ENCODE results near the gene SRRM1. TPM values are rescaled to one million over a fixed set of nuclear protein-coding genes. Genes with fewer than 3 reads are reported as not detected.

SRRM1 gene
- total RNA-seq (100 to 1,000 TPM; 111 to 113 TPM), polyA plus RNA-seq (10 to 100 TPM; 33.6 to 61.2 TPM)
- long read RNA-seq, donor 1, transcript SRRM1-205 (4 exons, 2,624 nt), result major isoform, 11 of 106 reads
- long read RNA-seq, donor 1, partial matches to known transcripts, result 53 of 106 reads
- long read RNA-seq, donor 1, other reads (novel, unspliced or antisense), result 38 of 106 reads
- long read RNA-seq, donor 2, transcript SRRM1-205 (4 exons, 2,624 nt), result major isoform, 8 of 67 reads
- long read RNA-seq, donor 2, partial matches to known transcripts, result 46 of 67 reads
- long read RNA-seq, donor 2, other reads (novel, unspliced or antisense), result 8 of 67 reads

GRCh38 chr1:24642481-24643362 lies at the start of gene SRRM1:
Gene SRRM1 (plus strand): TSS chr1:24643302. CDS start chr1:24643327, 25 bp downstream.
- Histone ChIP-seq H3K27me3 (ENCODE audit: control insufficient read depth in 1 of 2, insufficient read depth in 2 of 2, low read length in 1 of 2) (no peaks in the 10 kb centered on the region), H3K9me3 (ENCODE audit: control insufficient read depth, low read length) (no peaks in the 10 kb centered on the region), H3K4me3 (ENCODE audit: low read length in 2 of 2) (peak within 1 kb of the TSS; percentile 86 to 88), H3K27ac (ENCODE audit: low read depth in 1 of 2, low read length in 2 of 2) (peak within 1 kb of the TSS; percentile 85 to 96), H3K36me3 (ENCODE audit: control insufficient read depth in 1 of 2, insufficient read depth in 2 of 2, low read length in 1 of 2) (peaks cover 2 to 4% of the 10 kb centered on the region in 2 donors), H3K4me1 (ENCODE audit: control insufficient read depth in 1 of 2, insufficient read depth in 2 of 2, low read length in 2 of 2) (no peaks in the 10 kb centered on the region)
- DNase-seq, result peak; percentile 99 to 100
- peak; percentile 98 for ATAC-seq (ENCODE audit: low FRiP score)
- 0% methylated on average over 80 to 95 of the region's 95 CpGs for whole genome bisulfite sequencing, 2 donors
- intact Hi-C loops (cut with DNase I), result loop anchor here in 1 of 2 donors (1.0 to 10.0 kb wide), 3 partner anchors 103 to 582 kb away; partner anchors contain the start of genes CLIC4, NIPAL3 and STPG1

- Histone ChIP-seq H3K27ac (ENCODE audit: low read depth in 1 of 2, low read length in 2 of 2) (no peak overlapping the region), H3K4me3 (ENCODE audit: low read length in 2 of 2) (no peak overlapping the region), H3K27me3 (ENCODE audit: control insufficient read depth in 1 of 2, insufficient read depth in 2 of 2, low read length in 1 of 2) (no peaks in the 10 kb centered on the region), H3K4me1 (ENCODE audit: control insufficient read depth in 1 of 2, insufficient read depth in 2 of 2, low read length in 2 of 2) (no peaks in the 10 kb centered on the region), H3K9me3 (ENCODE audit: control insufficient read depth, low read length) (no peaks in the 10 kb centered on the region), H3K36me3 (ENCODE audit: control insufficient read depth in 1 of 2, insufficient read depth in 2 of 2, low read length in 1 of 2) (no peaks in the 10 kb centered on the region)
- no peak for ATAC-seq (ENCODE audit: low FRiP score)
- 79 to 89% methylated on average over 3 of the region's 3 CpGs for WGBS, 2 donors
- intact Hi-C loops (cut with DNase I), result no loop called here
- no peak for DNase-seq
Measured at GRCh38 chr1:24594328-24594598, 48.8 kb upstream of the SRRM1 start.

GRCh38 chr1:24596401-24596880 lies 46.7 kb upstream of the SRRM1 start:
- Histone ChIP-seq H3K27me3 (ENCODE audit: control insufficient read depth in 1 of 2, insufficient read depth in 2 of 2, low read length in 1 of 2) (no peaks in the 10 kb centered on the region), H3K4me1 (ENCODE audit: control insufficient read depth in 1 of 2, insufficient read depth in 2 of 2, low read length in 2 of 2) (no peaks in the 10 kb centered on the region), H3K9me3 (ENCODE audit: control insufficient read depth, low read length) (no peaks in the 10 kb centered on the region), H3K36me3 (ENCODE audit: control insufficient read depth in 1 of 2, insufficient read depth in 2 of 2, low read length in 1 of 2) (no peaks in the 10 kb centered on the region), H3K27ac (ENCODE audit: low read depth in 1 of 2, low read length in 2 of 2) (no peak overlapping the region), H3K4me3 (ENCODE audit: low read length in 2 of 2) (no peak overlapping the region)
- ATAC-seq (ENCODE audit: low FRiP score) (no peak), DNase-seq (no peak)
- intact Hi-C loops (cut with DNase I), result no loop called here
- 68 to 72% methylated on average over 9 of the region's 9 CpGs for WGBS, 2 donors

- DNase-seq (no peak), ATAC-seq (ENCODE audit: low FRiP score) (no peak)
- Histone ChIP-seq H3K4me3 (ENCODE audit: low read length in 2 of 2) (no peak overlapping the region), H3K4me1 (ENCODE audit: control insufficient read depth in 1 of 2, insufficient read depth in 2 of 2, low read length in 2 of 2) (no peaks in the 10 kb centered on the region), H3K36me3 (ENCODE audit: control insufficient read depth in 1 of 2, insufficient read depth in 2 of 2, low read length in 1 of 2) (no peaks in the 10 kb centered on the region), H3K9me3 (ENCODE audit: control insufficient read depth, low read length) (no peaks in the 10 kb centered on the region), H3K27me3 (ENCODE audit: control insufficient read depth in 1 of 2, insufficient read depth in 2 of 2, low read length in 1 of 2) (no peaks in the 10 kb centered on the region), H3K27ac (ENCODE audit: low read depth in 1 of 2, low read length in 2 of 2) (no peak overlapping the region)
- WGBS, 2 donors, result 91 to 100% methylated on average over 3 of the region's 3 CpGs
- intact Hi-C loops (cut with DNase I), result no loop called here
Measured at GRCh38 chr1:24599265-24599664, 43.8 kb upstream of the SRRM1 start.

GRCh38 chr1:24600551-24600950 lies 42.6 kb upstream of the SRRM1 start:
- intact Hi-C loops (cut with DNase I), result no loop called here
- Histone ChIP-seq H3K27me3 (ENCODE audit: control insufficient read depth in 1 of 2, insufficient read depth in 2 of 2, low read length in 1 of 2) (no peaks in the 10 kb centered on the region), H3K27ac (ENCODE audit: low read depth in 1 of 2, low read length in 2 of 2) (no peak overlapping the region), H3K9me3 (ENCODE audit: control insufficient read depth, low read length) (no peaks in the 10 kb centered on the region), H3K36me3 (ENCODE audit: control insufficient read depth in 1 of 2, insufficient read depth in 2 of 2, low read length in 1 of 2) (no peaks in the 10 kb centered on the region), H3K4me3 (ENCODE audit: low read length in 2 of 2) (no peak overlapping the region), H3K4me1 (ENCODE audit: control insufficient read depth in 1 of 2, insufficient read depth in 2 of 2, low read length in 2 of 2) (no peaks in the 10 kb centered on the region)
- ATAC-seq (ENCODE audit: low FRiP score) (no peak), DNase-seq (no peak)
- 66 to 72% methylated on average over 5 of the region's 5 CpGs for WGBS, 2 donors

GRCh38 chr1:24605534-24606295 lies 37.4 kb upstream of the SRRM1 start:
- no peak overlapping the region for H3K4me3 ChIP-seq (ENCODE audit: low read length in 2 of 2)
- WGBS, 2 donors, result 86 to 88% methylated on average over 19 of the region's 19 CpGs
- intact Hi-C loops (cut with DNase I), result no loop called here
- H3K9me3 ChIP-seq (ENCODE audit: control insufficient read depth, low read length), result no peaks in the 10 kb centered on the region
- no peaks in the 10 kb centered on the region for H3K36me3 ChIP-seq (ENCODE audit: control insufficient read depth in 1 of 2, insufficient read depth in 2 of 2, low read length in 1 of 2)
- no peaks in the 10 kb centered on the region for H3K27me3 ChIP-seq (ENCODE audit: control insufficient read depth in 1 of 2, insufficient read depth in 2 of 2, low read length in 1 of 2)
- H3K4me1 ChIP-seq (ENCODE audit: control insufficient read depth in 1 of 2, insufficient read depth in 2 of 2, low read length in 2 of 2), result no peaks in the 10 kb centered on the region
- DNase-seq (no peak), ATAC-seq (ENCODE audit: low FRiP score) (no peak)
- no peak overlapping the region for H3K27ac ChIP-seq (ENCODE audit: low read depth in 1 of 2, low read length in 2 of 2)

GRCh38 chr1:24606296-24606605 lies 36.9 kb upstream of the SRRM1 start:
- WGBS, 2 donors, result 78 to 81% methylated on average over 3 of the region's 3 CpGs
- intact Hi-C loops (cut with DNase I), result no loop called here
- no peak for ATAC-seq (ENCODE audit: low FRiP score)
- H3K36me3 ChIP-seq (ENCODE audit: control insufficient read depth in 1 of 2, insufficient read depth in 2 of 2, low read length in 1 of 2), result no peaks in the 10 kb centered on the region
- H3K4me1 ChIP-seq (ENCODE audit: control insufficient read depth in 1 of 2, insufficient read depth in 2 of 2, low read length in 2 of 2), result no peaks in the 10 kb centered on the region
- no peak overlapping the region for H3K27ac ChIP-seq (ENCODE audit: low read depth in 1 of 2, low read length in 2 of 2)
- no peak overlapping the region for H3K4me3 ChIP-seq (ENCODE audit: low read length in 2 of 2)
- no peaks in the 10 kb centered on the region for H3K27me3 ChIP-seq (ENCODE audit: control insufficient read depth in 1 of 2, insufficient read depth in 2 of 2, low read length in 1 of 2)
- no peak for DNase-seq
- no peaks in the 10 kb centered on the region for H3K9me3 ChIP-seq (ENCODE audit: control insufficient read depth, low read length)

- no peaks in the 10 kb centered on the region for H3K27me3 ChIP-seq (ENCODE audit: control insufficient read depth in 1 of 2, insufficient read depth in 2 of 2, low read length in 1 of 2)
- no peaks in the 10 kb centered on the region for H3K9me3 ChIP-seq (ENCODE audit: control insufficient read depth, low read length)
- 84 to 86% methylated on average over 2 of the region's 2 CpGs for WGBS, 2 donors
- no peak for ATAC-seq (ENCODE audit: low FRiP score)
- no peaks in the 10 kb centered on the region for H3K4me1 ChIP-seq (ENCODE audit: control insufficient read depth in 1 of 2, insufficient read depth in 2 of 2, low read length in 2 of 2)
- intact Hi-C loops (cut with DNase I), result no loop called here
- H3K36me3 ChIP-seq (ENCODE audit: control insufficient read depth in 1 of 2, insufficient read depth in 2 of 2, low read length in 1 of 2), result no peaks in the 10 kb centered on the region
- H3K4me3 ChIP-seq (ENCODE audit: low read length in 2 of 2), result no peak overlapping the region
- no peak overlapping the region for H3K27ac ChIP-seq (ENCODE audit: low read depth in 1 of 2, low read length in 2 of 2)
- DNase-seq, result no peak
Measured at GRCh38 chr1:24606621-24607020, 36.5 kb upstream of the SRRM1 start.

Data from aorta (tissue), 5 donors.